ENCODE results near the gene KAZN. TPM values are rescaled to one million over a fixed set of nuclear protein-coding genes. Genes with fewer than 3 reads are reported as not detected.

KAZN gene
- total and polyA plus RNA-seq, 8 donors: 1.2 to 50.7 (median 6.8) TPM

GRCh38 chr1:14851760-14852159, 253.3 kb downstream of the KAZN start:
- Histone ChIP-seq H3K27me3 (no peaks in the 10 kb centered on the region), H3K36me3 (no peaks in the 10 kb centered on the region), H3K4me3 (no peak overlapping the region), H3K9me3 (no peaks in the 10 kb centered on the region), H3K27ac (no peak overlapping the region), H3K4me1 (peaks cover 4 to 8% (median 6%) of the 10 kb centered on the region in 4 donors)
- DNase-seq: no peak
- intact Hi-C loops (cut with DNase I; ENCODE audit: low total_unique reads): no loop called here
- TF ChIP-seq POLR2A (IDR thresholded peaks at IDR 0.05) (no peak), CTCF (IDR thresholded peaks at IDR 0.05) (no peak), EP300 (IDR thresholded peaks at IDR 0.05) (no peak), POLR2AphosphoS5 (IDR thresholded peaks at IDR 0.05) (no peak)
- 70 to 83% (median 78%) methylated on average over 6 to 9 of the region's 9 CpGs for WGBS, 5 donors

GRCh38 chr1:14852291-14852690, 253.8 kb downstream of the KAZN start:
- intact Hi-C loops (cut with DNase I; ENCODE audit: low total_unique reads): no loop called here
- Histone ChIP-seq H3K27ac (no peak overlapping the region), H3K36me3 (no peaks in the 10 kb centered on the region), H3K4me1 (peaks cover 4 to 8% (median 6%) of the 10 kb centered on the region in 4 donors), H3K4me3 (no peak overlapping the region), H3K9me3 (no peaks in the 10 kb centered on the region), H3K27me3 (no peaks in the 10 kb centered on the region)
- DNase-seq: peak in 1 of 2 donors; percentile 85
- TF ChIP-seq CTCF (IDR thresholded peaks at IDR 0.05) (no peak), POLR2AphosphoS5 (IDR thresholded peaks at IDR 0.05) (peak in 1 of 3 donors; percentile 2)
- 38 to 77% (median 53%) methylated on average over 9 of the region's 9 CpGs for WGBS, 5 donors

GRCh38 chr1:14853518-14853917, 255.0 kb downstream of the KAZN start:
- no peak overlapping the region for H3K27ac ChIP-seq
- 65 to 77% (median 73%) methylated on average over 5 of the region's 5 CpGs for WGBS, 5 donors
- no peaks in the 10 kb centered on the region for H3K9me3 ChIP-seq
- no peak for DNase-seq
- H3K4me3 ChIP-seq: no peak overlapping the region
- TF ChIP-seq POLR2A (IDR thresholded peaks at IDR 0.05) (no peak), POLR2AphosphoS5 (IDR thresholded peaks at IDR 0.05) (no peak), CTCF (IDR thresholded peaks at IDR 0.05) (no peak), EP300 (IDR thresholded peaks at IDR 0.05) (no peak)
- intact Hi-C loops (cut with DNase I; ENCODE audit: low total_unique reads): no loop called here
- no peaks in the 10 kb centered on the region for H3K27me3 ChIP-seq
- peaks cover 4 to 8% (median 6%) of the 10 kb centered on the region in 4 donors for H3K4me1 ChIP-seq
- H3K36me3 ChIP-seq: no peaks in the 10 kb centered on the region

- TF ChIP-seq CTCF (IDR thresholded peaks at IDR 0.05) (no peak), EP300 (IDR thresholded peaks at IDR 0.05) (no peak), POLR2AphosphoS5 (IDR thresholded peaks at IDR 0.05) (no peak), POLR2A (IDR thresholded peaks at IDR 0.05) (no peak)
- WGBS, 5 donors: 65 to 86% (median 76%) methylated on average over 3 of the region's 3 CpGs
- intact Hi-C loops (cut with DNase I; ENCODE audit: low total_unique reads): no loop called here
- peaks cover 4 to 8% (median 6%) of the 10 kb centered on the region in 4 donors for H3K4me1 ChIP-seq
- H3K4me3 ChIP-seq: no peak overlapping the region
- DNase-seq: no peak
- no peaks in the 10 kb centered on the region for H3K9me3 ChIP-seq
- no peaks in the 10 kb centered on the region for H3K36me3 ChIP-seq
- H3K27ac ChIP-seq: no peak overlapping the region
- no peaks in the 10 kb centered on the region for H3K27me3 ChIP-seq
Measured at GRCh38 chr1:14855268-14855667, 256.8 kb downstream of the KAZN start.
